H9 (cell line): Measurements from ENCODE around the gene CGGBP1. TPM values are rescaled to one million over a fixed set of nuclear protein-coding genes. Genes with fewer than 3 reads are reported as not detected.

Experiments used
- DNase-seq: peaks from one replicate; pipeline ENCODE4 v3.0.0-alpha.2; 2017
- H2AFZ ChIP-seq: one replicate; pipeline ENCODE4 v1.6.1; 2013; ENCODE audit warnings: mild to moderate bottlenecking, low read length, control low read depth, moderate library complexity
- H2AK5ac ChIP-seq: 2 replicates; pipeline ENCODE4 v1.6.1; 2013; ENCODE audit warnings: low read length, control low read depth, mixed read lengths; ENCODE audit not compliant: insufficient read length
- H2BK120ac ChIP-seq: one replicate; pipeline ENCODE4 v1.6.1; 2013; ENCODE audit warnings: low read depth, mild to moderate bottlenecking, low read length, control low read depth, inconsistent platforms; ENCODE audit not compliant: poor library complexity, severe bottlenecking
- H2BK12ac ChIP-seq: 2 replicates; pipeline ENCODE4 v1.6.1; 2013; ENCODE audit warnings: low read length, control low read depth, mixed read lengths, low read depth; ENCODE audit not compliant: insufficient read length
- H2BK15ac ChIP-seq: 2 replicates; pipeline ENCODE4 v1.6.1; 2013; ENCODE audit warnings: low read depth, low read length, control low read depth
- H2BK20ac ChIP-seq: one replicate; pipeline ENCODE4 v1.6.1; 2013; ENCODE audit warnings: low read depth, mild to moderate bottlenecking, low read length, control low read depth, inconsistent platforms; ENCODE audit not compliant: poor library complexity, severe bottlenecking
- H2BK5ac ChIP-seq: 2 replicates; pipeline ENCODE4 v1.6.1; 2013; ENCODE audit warnings: low read length, control low read depth, mixed read lengths; ENCODE audit not compliant: insufficient read length
- H3K14ac ChIP-seq: 2 replicates; pipeline ENCODE4 v1.6.1; 2013; ENCODE audit warnings: low read length, control low read depth; ENCODE audit not compliant: insufficient read depth
- H3K18ac ChIP-seq: 2 replicates; pipeline ENCODE4 v1.6.1; 2013; ENCODE audit warnings: low read depth, mild to moderate bottlenecking, mixed read lengths, low read length, control low read depth; ENCODE audit not compliant: insufficient read length
- H3K23ac ChIP-seq: 2 replicates; pipeline ENCODE4 v1.6.1; 2013; ENCODE audit warnings: low read length, control low read depth, mixed read lengths, low read depth; ENCODE audit not compliant: insufficient read length
- H3K23me2 ChIP-seq: 2 replicates; pipeline ENCODE4 v1.6.1; 2013; ENCODE audit warnings: low read depth, mild to moderate bottlenecking, mixed read lengths, low read length, control low read depth; ENCODE audit not compliant: insufficient read length, poor library complexity, severe bottlenecking
- H3K27ac ChIP-seq: 2 replicates; pipeline ENCODE4 v1.5.1; 2013; ENCODE audit warnings: low read length, control low read depth, mixed read lengths, low read depth; ENCODE audit not compliant: insufficient read length
- H3K27me3 ChIP-seq: 2 replicates; pipeline ENCODE4 v1.6.1; 2013; ENCODE audit warnings: low read length, control low read depth, inconsistent platforms; ENCODE audit not compliant: insufficient read depth
- H3K4ac ChIP-seq: 2 replicates; pipeline ENCODE4 v1.6.1; 2013; ENCODE audit warnings: low read depth, mild to moderate bottlenecking, control low read depth, inconsistent platforms, low read length, moderate library complexity
- H3K4me1 ChIP-seq: 2 replicates; pipeline ENCODE4 v1.6.1; 2013; ENCODE audit warnings: low read length, control low read depth, inconsistent platforms; ENCODE audit not compliant: insufficient read depth
- H3K4me2 ChIP-seq: 2 replicates; pipeline ENCODE4 v1.6.1; 2013; ENCODE audit warnings: low read length, control low read depth, mixed read lengths; ENCODE audit not compliant: insufficient read length, insufficient read depth
- H3K56ac ChIP-seq: 2 replicates; pipeline ENCODE4 v1.6.1; 2013; ENCODE audit warnings: low read depth, mild to moderate bottlenecking, mixed read lengths, low read length, control low read depth; ENCODE audit not compliant: insufficient read length
- H3K79me1 ChIP-seq: 2 replicates; pipeline ENCODE4 v1.6.1; 2013; ENCODE audit warnings: low read depth, mild to moderate bottlenecking, moderate library complexity, low read length, control low read depth, inconsistent platforms; ENCODE audit not compliant: insufficient read depth, poor library complexity, severe bottlenecking
- H3K79me2 ChIP-seq: 2 replicates; pipeline ENCODE4 v1.6.1; 2013; ENCODE audit warnings: low read length, control low read depth, inconsistent platforms; ENCODE audit not compliant: insufficient read depth
- H3K9ac ChIP-seq: 2 replicates; pipeline ENCODE4 v1.6.1; 2013; ENCODE audit warnings: low read length, control low read depth, mixed read lengths; ENCODE audit not compliant: insufficient read length; ENCODE audit errors: extremely low read depth
- H3K9me3 ChIP-seq: one replicate; pipeline ENCODE4 v1.6.1; 2013; ENCODE audit warnings: low read depth, low read length, inconsistent platforms; ENCODE audit not compliant: control insufficient read depth
- H3T11ph ChIP-seq: one replicate; pipeline ENCODE4 v1.6.1; 2013; ENCODE audit warnings: mild to moderate bottlenecking, low read length, control low read depth, inconsistent platforms
- H4K20me1 ChIP-seq: one replicate; pipeline ENCODE4 v1.6.1; 2013; ENCODE audit not compliant: control insufficient read depth, insufficient read length, insufficient read depth
- H4K5ac ChIP-seq: 2 replicates; pipeline ENCODE4 v1.6.1; 2013; ENCODE audit warnings: low read depth, mild to moderate bottlenecking, mixed read lengths, low read length, control low read depth; ENCODE audit not compliant: insufficient read length
- H4K8ac ChIP-seq: replicated peaks from 2 replicates; pipeline ENCODE4 v1.6.1; 2013; ENCODE audit warnings: low read length, control low read depth, mixed read lengths, low read depth; ENCODE audit not compliant: insufficient read length
- H4K91ac ChIP-seq: 2 replicates; pipeline ENCODE4 v1.6.1; 2013; ENCODE audit warnings: low read depth, mild to moderate bottlenecking, moderate library complexity, mixed read lengths, low read length, control low read depth; ENCODE audit not compliant: insufficient read length
- H3K27ac Mint-ChIP-seq, 3 experiments: 2 replicates in 2 of 3; 3 replicates in 1 of 3; pipeline ENCODE4 v1.8.0; 2020 to 2021; ENCODE audit warnings: mixed read lengths in 3 of 3, mild to moderate bottlenecking in 1 of 3, moderate library complexity in 1 of 3
- H3K27me3 Mint-ChIP-seq: 2 replicates; pipeline ENCODE4 v1.8.0; 2021; ENCODE audit warnings: low read depth, mild to moderate bottlenecking, moderate library complexity, mixed read lengths
- H3K36me3 Mint-ChIP-seq, 3 experiments: 2 replicates in 2 of 3; 3 replicates in 1 of 3; pipeline ENCODE4 v1.8.0; 2020 to 2021; ENCODE audit warnings: low read depth in 3 of 3, mixed read lengths in 3 of 3; ENCODE audit not compliant: insufficient read depth in 1 of 3
- H3K4me1 Mint-ChIP-seq, 2 experiments: 2 replicates each; pipeline ENCODE4 v1.8.0; 2020; ENCODE audit warnings: mixed read lengths in 2 of 2
- H3K4me3 Mint-ChIP-seq, 2 experiments: 2 replicates in 1 of 2; 3 replicates in 1 of 2; pipeline ENCODE4 v1.8.0; 2020 to 2021; ENCODE audit warnings: mild to moderate bottlenecking in 2 of 2, mixed read lengths in 2 of 2, moderate library complexity in 1 of 2
- H3K9me3 Mint-ChIP-seq, 2 experiments: 2 replicates in 1 of 2; 3 replicates in 1 of 2; pipeline ENCODE4 v1.8.0; 2020; ENCODE audit warnings: mild to moderate bottlenecking in 2 of 2, mixed read lengths in 2 of 2, moderate library complexity in 1 of 2
- CTCF ChIP-seq: fragments of 200-600 bp; sonication (generic); conservative IDR thresholded peaks from 3 replicates; pipeline ENCODE4 v1.8.0; 2021; ENCODE audit warnings: antibody characterized with exemption, mild to moderate bottlenecking
- WGBS: extraction: QIAGEN DNeasy Blood & Tissue Kit; methylation state at CpG from one replicate; pipeline ENCODE4 v1.1.7; 2013; ENCODE audit warnings: missing lambda C conversion rate, low lambda C conversion rate, mixed read lengths; ENCODE audit not compliant: insufficient read length; ENCODE audit errors: extremely low coverage; 5-methylcytosine and 5-hydroxymethylcytosine counted together
- total RNA-seq: library from RNA; stranded (reverse); gene quantifications from 2 replicates; pipeline ENCODE4 v1.2.1, GENCODE V29; 2021

Gene CGGBP1
- total RNA-seq, 1 experiment from 2014 or later, result 75.0 TPM

- Histone ChIP-seq H3K79me2 (no peaks in the 10 kb centered on the region), H3K56ac (no peak overlapping the region), H2BK5ac (no peak overlapping the region), H4K8ac (no peak overlapping the region), H3K23ac (no peak overlapping the region), H2AFZ (no peak overlapping the region), H3K9me3 (no peaks in the 10 kb centered on the region), H2BK15ac (no peak overlapping the region), H2BK120ac (no peak overlapping the region), H3K27ac (no peak overlapping the region), H2BK20ac (no peak overlapping the region), H3K4me1 (no peaks in the 10 kb centered on the region), H3K4me2 (no peak overlapping the region), H2AK5ac (no peak overlapping the region), H3T11ph (no peak overlapping the region), H4K20me1 (no peaks in the 10 kb centered on the region), H3K4ac (no peak overlapping the region), H3K23me2 (no peaks in the 10 kb centered on the region), H2BK12ac (no peak overlapping the region), H4K91ac (no peak overlapping the region), H3K27me3 (no peaks in the 10 kb centered on the region), H3K18ac (no peak overlapping the region), H4K5ac (no peak overlapping the region), H3K14ac (no peak overlapping the region), H3K9ac (no peak overlapping the region), H3K79me1 (no peaks in the 10 kb centered on the region)
- no peak for TF ChIP-seq CTCF
- no peaks in the 10 kb centered on the region for H3K9me3 Mint-ChIP-seq
- H3K27ac Mint-ChIP-seq, result no peak overlapping the region
- DNase-seq, result no peak
- no peak overlapping the region; a peak in 1 of 5 replicates for H3K4me3 Mint-ChIP-seq
- peaks cover 0 to 3% of the 10 kb centered on the region in 2 experiments; a peak in 1 of 4 replicates for H3K4me1 Mint-ChIP-seq
- H3K27me3 Mint-ChIP-seq, result no peaks in the 10 kb centered on the region
- no CpG with 5 or more reads among the region's 8 CpGs for WGBS
- no peaks in the 10 kb centered on the region for H3K36me3 Mint-ChIP-seq
Measured at GRCh38 chr3:88034491-88035275, 24.1 kb downstream of the CGGBP1 start.
